GM23338 (cell line): ENCODE data around the gene RHBDD1. TPM values are rescaled to one million over a fixed set of nuclear protein-coding genes. Genes with fewer than 3 reads are reported as not detected.

Experiments used
- ATAC-seq: fragments of 200-7000 bp; cut with Tn5 transposase; 3 replicates; pipeline ENCODE4 v1.9.1; 2020
- DNase-seq: peaks from one replicate; pipeline ENCODE4 v3.0.0-alpha.2; 2015; ENCODE audit warnings: low spot score
- H2AFZ ChIP-seq: fragments of 200-600 bp; sonication (generic); 2 replicates; pipeline ENCODE4 v1.8.0; 2016; ENCODE audit warnings: antibody characterized with exemption, mild to moderate bottlenecking, moderate library complexity
- H3F3A ChIP-seq: fragments of 200-600 bp; sonication (generic); replicated peaks from 2 replicates; pipeline ENCODE4 v1.8.0; 2017; ENCODE audit warnings: antibody characterized with exemption, mixed run types, low read depth
- H3K27ac ChIP-seq: fragments of 200-600 bp; sonication (generic); 2 replicates; pipeline ENCODE4 v1.6.1; 2016; ENCODE audit warnings: low read depth
- H3K27me3 ChIP-seq: fragments of 200-600 bp; sonication (generic); 2 replicates; pipeline ENCODE4 v1.8.0; 2016; ENCODE audit warnings: mild to moderate bottlenecking, mixed run types, moderate library complexity; ENCODE audit not compliant: insufficient read depth
- H3K36me3 ChIP-seq: fragments of 200-600 bp; sonication (generic); 2 replicates; pipeline ENCODE4 v1.8.0; 2016; ENCODE audit warnings: mild to moderate bottlenecking; ENCODE audit not compliant: insufficient read depth
- H3K4me1 ChIP-seq: fragments of 200-600 bp; sonication (generic); 2 replicates; pipeline ENCODE4 v1.8.0; 2016; ENCODE audit warnings: mild to moderate bottlenecking, moderate library complexity; ENCODE audit not compliant: insufficient read depth
- H3K4me2 ChIP-seq: fragments of 200-600 bp; sonication (generic); 2 replicates; pipeline ENCODE4 v1.7.1; 2017; ENCODE audit warnings: mixed run types
- H3K4me3 ChIP-seq: fragments of 200-600 bp; sonication (generic); 2 replicates; pipeline ENCODE4 v1.6.1; 2016; ENCODE audit warnings: mixed run types
- H3K79me2 ChIP-seq: fragments of 200-600 bp; sonication (generic); replicated peaks from 2 replicates; pipeline ENCODE4 v1.8.0; 2017; ENCODE audit warnings: mild to moderate bottlenecking; ENCODE audit not compliant: insufficient read depth
- H3K9me2 ChIP-seq: fragments of 200-600 bp; sonication (generic); 2 replicates; pipeline ENCODE4 v1.8.0; 2017; ENCODE audit not compliant: insufficient read depth
- H4K20me1 ChIP-seq: fragments of 200-600 bp; sonication (generic); replicated peaks from 2 replicates; pipeline ENCODE4 v1.8.0; 2017; ENCODE audit warnings: mild to moderate bottlenecking; ENCODE audit not compliant: insufficient read depth
- H3K27ac Mint-ChIP-seq: 2 replicates; pipeline ENCODE4 v1.8.0; 2020; ENCODE audit warnings: inconsistent platforms, mild to moderate bottlenecking, moderate library complexity, mixed read lengths
- H3K27me3 Mint-ChIP-seq: 3 replicates; pipeline ENCODE4 v1.8.0; 2022; ENCODE audit warnings: low read depth, mild to moderate bottlenecking, moderate library complexity, mixed read lengths, inconsistent platforms; ENCODE audit not compliant: insufficient read depth, poor library complexity
- H3K36me3 Mint-ChIP-seq: 3 replicates; pipeline ENCODE4 v1.8.0; 2021; ENCODE audit warnings: low read depth, mild to moderate bottlenecking, inconsistent platforms, moderate library complexity, mixed read lengths
- H3K4me1 Mint-ChIP-seq: 3 replicates; pipeline ENCODE4 v1.8.0; 2020; ENCODE audit warnings: mild to moderate bottlenecking, inconsistent platforms, mixed read lengths
- H3K4me3 Mint-ChIP-seq: 3 replicates; pipeline ENCODE4 v1.8.0; 2021; ENCODE audit warnings: moderate library complexity, mild to moderate bottlenecking, inconsistent platforms, mixed read lengths
- H3K9me3 Mint-ChIP-seq: 3 replicates; pipeline ENCODE4 v1.8.0; 2020; ENCODE audit warnings: moderate library complexity, mild to moderate bottlenecking, inconsistent platforms, mixed read lengths
- CREB1 ChIP-seq: fragments of 250-450 bp; sonication (Bioruptor Pico); IDR thresholded peaks from 2 replicates; pipeline ENCODE4 v1.5.0; 2020; ENCODE audit warnings: low read depth, mild to moderate bottlenecking, moderate library complexity
- CTCF ChIP-seq, 2 experiments: fragments of 200-600 bp in 1 of 2; sonication (generic) in 1 of 2; conservative IDR thresholded peaks; 2 replicates each; pipeline versions ENCODE4 v1.5.1 to v1.6.1; 2016 to 2017; ENCODE audit warnings: antibody characterized with exemption in 2 of 2, low read depth in 2 of 2, mild to moderate bottlenecking in 2 of 2, moderate library complexity in 1 of 2
- REST ChIP-seq: IDR thresholded peaks from one replicate; pipeline ENCODE4 v1.6.1; 2018; ENCODE audit warnings: antibody characterized with exemption; ENCODE audit not compliant: unreplicated experiment
- STAT1 ChIP-seq: IDR thresholded peaks from one replicate; pipeline ENCODE4 v1.6.1; 2016; ENCODE audit warnings: antibody characterized with exemption; ENCODE audit not compliant: unreplicated experiment
- ZNF114 ChIP-seq: fragments of 250-450 bp; sonication (Bioruptor Pico); IDR thresholded peaks from 2 replicates; pipeline ENCODE4 v1.5.0; 2020; ENCODE audit warnings: mild to moderate bottlenecking, moderate library complexity
- ZNF331 ChIP-seq: fragments of 250-450 bp; sonication (Bioruptor Pico); IDR thresholded peaks from 2 replicates; pipeline ENCODE4 v1.5.0; 2020; ENCODE audit warnings: low read depth, mild to moderate bottlenecking, moderate library complexity
- ZNF462 ChIP-seq: fragments of 250-450 bp; sonication (Bioruptor Pico); IDR thresholded peaks from 2 replicates; pipeline ENCODE4 v1.5.0; 2020; ENCODE audit warnings: mild to moderate bottlenecking, moderate library complexity
- polyA plus RNA-seq: library from polyadenylated mRNA; unstranded; fragments of >200 nt; fragmentation: Nextera tagmentation; extraction: Ambion mirVana; gene quantifications from 2 replicates; pipeline ENCODE4 v1.2.1, GENCODE V29; 2016
- total RNA-seq: library from RNA; depleted of rRNA; stranded (reverse); fragments of >200 nt; shearing (Covaris generic); gene quantifications from 2 replicates; pipeline ENCODE4 v1.2.3, GENCODE V29; 2014

The RHBDD1 gene
- total and polyA plus RNA-seq, 2 experiments from 2014 or later = 7.3 to 13.0 TPM

DNA sequence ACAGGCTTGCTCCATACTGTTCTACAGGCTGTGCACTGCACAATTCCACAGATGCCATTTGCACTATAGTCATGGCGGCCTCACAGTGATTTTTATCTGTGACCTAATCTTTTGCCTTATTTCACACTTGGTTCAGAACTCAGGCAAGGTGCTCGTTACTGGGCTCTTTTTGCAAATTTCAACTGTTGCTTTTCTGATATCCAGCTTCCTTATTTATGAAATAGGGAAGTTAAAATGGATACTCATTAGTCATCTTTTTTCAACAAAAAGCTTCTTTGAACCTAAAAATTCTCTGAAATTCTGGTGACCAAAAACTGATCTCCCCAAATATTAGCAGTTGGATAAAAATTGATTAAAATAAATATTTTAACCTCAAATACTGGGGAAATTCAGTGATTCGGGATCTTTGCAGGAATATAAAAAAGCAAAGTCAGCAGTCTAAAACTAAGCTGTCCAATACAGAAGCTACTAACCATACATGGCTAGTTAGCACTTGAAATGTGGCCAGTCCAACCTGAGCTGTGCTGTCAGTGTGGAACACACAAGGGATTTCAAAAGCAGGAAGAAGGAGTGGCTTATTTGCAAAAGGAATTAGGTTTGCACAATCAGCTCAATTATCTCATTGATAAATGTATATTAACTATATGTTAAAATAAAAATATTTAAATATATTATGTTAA, 193.7 kb downstream of the RHBDD1 start (continued):
- no peak for TF ChIP-seq ZNF462 (CRISPR knock-in tag)

GRCh38 chr2:227030789-227031188, 194.9 kb downstream of the RHBDD1 start:
- TF ChIP-seq CREB1 (CRISPR knock-in tag) (no peak), ZNF331 (CRISPR knock-in tag) (no peak), STAT1 (no peak), ZNF114 (CRISPR knock-in tag) (no peak), REST (no peak), CTCF (conservative IDR thresholded peaks at IDR 0.05; ENCODE audit: low read depth in 2 of 2) (no peak)

More at GRCh38 chr2:227030789-227031188, 194.9 kb downstream of the RHBDD1 start:
- Mint-ChIP-seq H3K27me3 (no peaks in the 10 kb centered on the region), H3K9me3 (no peaks in the 10 kb centered on the region), H3K4me1 (no peaks in the 10 kb centered on the region), H3K36me3 (no peaks in the 10 kb centered on the region), H3K4me3 (no peak overlapping the region), H3K27ac (no peak overlapping the region)
- H3K27me3 ChIP-seq = no peaks in the 10 kb centered on the region
- DNase-seq (no peak), ATAC-seq (no peak)
- H3K79me2 ChIP-seq = no peaks in the 10 kb centered on the region
- no peak overlapping the region for H3K4me3 ChIP-seq
- H3K27ac ChIP-seq = no peak overlapping the region
- no peak overlapping the region for H2AFZ ChIP-seq
- H4K20me1 ChIP-seq = no peaks in the 10 kb centered on the region
- H3K4me1 ChIP-seq = no peaks in the 10 kb centered on the region
- no peaks in the 10 kb centered on the region for H3F3A ChIP-seq
- H3K36me3 ChIP-seq = no peaks in the 10 kb centered on the region
- 0 out of 2 replicates have a peak, but pooled peaks cover 10% of the 10 kb centered on the region for H3K9me2 ChIP-seq
- H3K4me2 ChIP-seq = no peak overlapping the region
